SK-N-SH (cell line): Measurements from ENCODE around the gene TMPRSS6. TPM values are rescaled to one million over a fixed set of nuclear protein-coding genes. Genes with fewer than 3 reads are reported as not detected.
A peak's percentile ranks its signal among the peaks of the same experiment; 100 is the strongest.

ENCODE experiments used
- CTCF ChIA-PET: fragments of 300-600, 350-600 bp; formaldehyde crosslinking; extraction: SDS; loops from one replicate; lab custom pipeline; 2021; lab: Yijun Ruan, JAX
- POLR2A ChIA-PET: fragments of 350-600 bp; sonication (Branson Sonifier 250); formaldehyde crosslinking; extraction: SDS; loops from one replicate; lab custom pipeline; 2020; ENCODE audit warnings: antibody characterized with exemption, inconsistent platforms; lab: Yijun Ruan, JAX
- DNase-seq: peaks from one replicate; pipeline ENCODE4 v3.0.0; 2012
- H2AFZ ChIP-seq: fragments of 200-600 bp; sonication (generic); 2 replicates; pipeline ENCODE4 v1.8.1; 2016; ENCODE audit warnings: antibody characterized with exemption, mild to moderate bottlenecking, low read depth
- H3F3A ChIP-seq: fragments of 200-600 bp; sonication (generic); replicated peaks from 2 replicates; pipeline ENCODE3; 2016; ENCODE audit warnings: antibody characterized with exemption, mild to moderate bottlenecking; ENCODE audit not compliant: insufficient read depth
- H3K27ac ChIP-seq, 2 experiments: fragments of 200-500 bp in 1 of 2; fragments of 200-600 bp in 1 of 2; sonication (Bioruptor generic) in 1 of 2; sonication (generic), shearing (Covaris generic) in 1 of 2; 2 replicates each; pipeline versions ENCODE4 v1.5.1 to v1.6.1; 2014 to 2016; ENCODE audit warnings: low read depth in 2 of 2, inconsistent platforms in 1 of 2, low read length in 1 of 2, mild to moderate bottlenecking in 1 of 2, mixed read lengths in 1 of 2
- H3K27me3 ChIP-seq: fragments of 200-600 bp; sonication (generic), shearing (Covaris generic); 2 replicates; pipeline ENCODE4 v1.6.1; 2016; ENCODE audit warnings: mixed run types; ENCODE audit not compliant: insufficient read depth
- H3K36me3 ChIP-seq, 2 experiments: fragments of 200-500 bp in 1 of 2; fragments of 200-600 bp in 1 of 2; sonication (Bioruptor generic) in 1 of 2; sonication (generic) in 1 of 2; replicated peaks in 1 of 2; 2 replicates each; pipeline versions ENCODE3 to v1.5.1; 2014 to 2016; ENCODE audit warnings: low read length in 1 of 2, mild to moderate bottlenecking in 1 of 2; ENCODE audit not compliant: insufficient read depth in 2 of 2, control insufficient read depth in 1 of 2
- H3K4me1 ChIP-seq, 2 experiments: fragments of 200-500 bp in 1 of 2; fragments of 200-600 bp in 1 of 2; sonication (Bioruptor generic) in 1 of 2; sonication (generic), shearing (Covaris generic) in 1 of 2; 2 replicates each; pipeline versions ENCODE4 v1.5.1 to v1.6.1; 2014 to 2016; ENCODE audit warnings: low read depth in 1 of 2, low read length in 1 of 2, mixed run types in 1 of 2; ENCODE audit not compliant: insufficient read depth in 2 of 2, control insufficient read depth in 1 of 2
- H3K4me2 ChIP-seq: fragments of 200-600 bp; sonication (generic), shearing (Covaris generic); 2 replicates; pipeline ENCODE4 v1.6.1; 2017; ENCODE audit warnings: mixed run types
- H3K4me3 ChIP-seq, 2 experiments: fragments of 200-500 bp in 1 of 2; fragments of 200-600 bp in 1 of 2; sonication (Bioruptor generic) in 1 of 2; sonication (generic), shearing (Covaris generic) in 1 of 2; 2 replicates each; pipeline versions ENCODE4 v1.5.1 to v1.8.1; 2014 to 2016; ENCODE audit warnings: low read depth in 2 of 2, inconsistent platforms in 1 of 2, low read length in 1 of 2, mild to moderate bottlenecking in 1 of 2, mixed read lengths in 1 of 2, moderate library complexity in 1 of 2
- H3K79me2 ChIP-seq: fragments of 200-600 bp; sonication (generic); 2 replicates; pipeline ENCODE4 v1.8.1; 2017; ENCODE audit warnings: mild to moderate bottlenecking; ENCODE audit not compliant: insufficient read depth
- H3K9ac ChIP-seq: fragments of 200-600 bp; sonication (generic); 2 replicates; pipeline ENCODE4 v1.6.1; 2017; ENCODE audit warnings: mixed run types
- H3K9me2 ChIP-seq: fragments of 200-600 bp; sonication (generic); 2 replicates; pipeline ENCODE4 v1.6.1; 2017; ENCODE audit warnings: mixed run types
- H3K9me3 ChIP-seq: fragments of 200-600 bp; sonication (generic); 2 replicates; pipeline ENCODE4 v1.6.1; 2017; ENCODE audit warnings: mixed run types, mild to moderate bottlenecking, moderate library complexity
- H4K20me1 ChIP-seq: fragments of 200-600 bp; sonication (generic); 2 replicates; pipeline ENCODE4 v1.6.1; 2017; ENCODE audit warnings: mild to moderate bottlenecking, mixed run types; ENCODE audit not compliant: insufficient read depth
- ELF1 ChIP-seq: IDR thresholded peaks from 2 replicates; pipeline ENCODE4 v1.4.0; 2012
- EP300 ChIP-seq, 2 experiments: IDR thresholded peaks; 2 replicates each; pipeline versions ENCODE4 v1.4.0 to v1.6.1; 2012; ENCODE audit warnings: borderline replicate concordance in 1 of 2, low read depth in 1 of 2, low read length in 1 of 2
- EZH2phosphoT487 ChIP-seq: fragments of 200-600 bp; sonication (generic); IDR thresholded peaks from 2 replicates; pipeline ENCODE4 v1.6.1; 2017; ENCODE audit warnings: low read depth, mixed run types, mild to moderate bottlenecking, antibody characterized with exemption, moderate library complexity, borderline replicate concordance
- GABPA ChIP-seq: IDR thresholded peaks from 2 replicates; pipeline ENCODE4 v1.4.0; 2012; ENCODE audit warnings: low read depth, mild to moderate bottlenecking
- JUND ChIP-seq: IDR thresholded peaks from 2 replicates; pipeline ENCODE4 v1.4.0; 2012
- MEF2A ChIP-seq: IDR thresholded peaks from 2 replicates; pipeline ENCODE4 v1.4.0; 2012; ENCODE audit warnings: low read depth, borderline replicate concordance
- POLR2AphosphoS5 ChIP-seq: IDR thresholded peaks from 2 replicates; pipeline ENCODE4 v1.6.1; 2012; ENCODE audit warnings: low read depth, low read length
- RAD21 ChIP-seq: IDR thresholded peaks from 2 replicates; pipeline ENCODE4 v1.6.1; 2012; ENCODE audit warnings: mild to moderate bottlenecking, low read length
- RFX5 ChIP-seq: IDR thresholded peaks from 2 replicates; pipeline ENCODE4 v1.6.1; 2012; ENCODE audit warnings: mild to moderate bottlenecking, improper control_type of control experiment, low read length
- RXRA ChIP-seq: IDR thresholded peaks from 2 replicates; pipeline ENCODE4 v1.4.0; 2012; ENCODE audit warnings: low read depth, mild to moderate bottlenecking, borderline replicate concordance
- SIN3A ChIP-seq: IDR thresholded peaks from 2 replicates; pipeline ENCODE4 v1.6.1; 2012; ENCODE audit warnings: low read depth, mild to moderate bottlenecking, low read length, moderate library complexity, borderline replicate concordance
- SMC3 ChIP-seq: IDR thresholded peaks from 2 replicates; pipeline ENCODE4 v1.6.1; 2012; ENCODE audit warnings: low read depth, low read length, improper control_type of control experiment
- TAF1 ChIP-seq: IDR thresholded peaks from 2 replicates; pipeline ENCODE4 v1.6.1; 2012; ENCODE audit warnings: low read depth, mild to moderate bottlenecking, low read length, moderate library complexity, borderline replicate concordance
- TCF12 ChIP-seq: IDR thresholded peaks from 2 replicates; pipeline ENCODE4 v1.4.0; 2012
- WGBS: methylation state at CpG from one replicate; pipeline ENCODE4 v1.1.6; 2017; ENCODE audit warnings: low lambda C conversion rate; 5-methylcytosine and 5-hydroxymethylcytosine counted together
- polyA plus RNA-seq, 3 experiments: library from polyadenylated mRNA; depleted of rRNA; stranded (reverse); fragments of >200 nt; gene quantifications; 2 replicates each; pipeline ENCODE4 v1.2.3, GENCODE V29; 2012
- TF ChIP-seq, protein P1 (sequence below): fragments of 150-350 bp; IDR thresholded peaks from 2 replicates; pipeline ENCODE4 v1.6.1; 2016; ENCODE audit warnings: mild to moderate bottlenecking, low read depth, low read length
- TF ChIP-seq, protein P2 (sequence below): IDR thresholded peaks from 2 replicates; pipeline ENCODE4; 2012
- TF ChIP-seq, protein P3 (sequence below): IDR thresholded peaks from 2 replicates; pipeline ENCODE4 v1.4.0; 2012; ENCODE audit warnings: low read depth
- TF ChIP-seq, protein P4 (sequence below): fragments of 200-600 bp; sonication (generic); IDR thresholded peaks from 2 replicates; pipeline ENCODE4 v1.6.1; 2017; ENCODE audit warnings: antibody characterized with exemption, mild to moderate bottlenecking, moderate library complexity

Gene TMPRSS6
- polyA plus RNA-seq, 1 of the 3 experiments (the other 2 are of a cell fraction), result not detected

DNA sequence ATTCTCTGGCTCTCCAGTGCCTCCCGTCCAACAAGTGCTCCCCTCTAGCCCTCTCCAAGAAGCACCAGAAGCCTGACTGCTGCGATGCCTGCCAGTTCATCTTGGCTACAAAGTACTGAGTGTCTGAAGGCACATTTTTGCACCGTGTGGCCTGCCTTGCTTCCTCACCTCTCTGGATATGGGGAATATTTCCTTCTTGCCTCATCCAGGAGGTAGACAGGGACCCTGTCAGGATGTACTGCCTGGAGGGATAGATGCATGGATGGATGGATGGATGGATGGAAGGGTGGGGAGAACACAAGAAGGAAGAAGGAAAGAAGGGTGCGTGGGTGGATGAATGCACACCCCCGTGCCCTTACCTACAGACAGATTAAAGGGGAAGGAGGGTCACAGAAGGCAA lies 30.4 kb downstream of the TMPRSS6 start:
- Histone ChIP-seq H3K9me3 (no peaks in the 10 kb centered on the region), H3K4me2 (no peak overlapping the region), H3K27me3 (peaks cover 30% of the 10 kb centered on the region), H3K4me3 (no peak overlapping the region), H2AFZ (no peak overlapping the region), H3K9me2 (no peaks in the 10 kb centered on the region), H3K9ac (no peak overlapping the region), H4K20me1 (no peaks in the 10 kb centered on the region), H3F3A (no peaks in the 10 kb centered on the region), H3K36me3 (no peaks in the 10 kb centered on the region), H3K4me1 (no peaks in the 10 kb centered on the region), H3K79me2 (no peaks in the 10 kb centered on the region), H3K27ac (no peak overlapping the region)
- TF ChIP-seq MEF2A (no peak), EP300 (IDR thresholded peaks at IDR 0.05; ENCODE audit: borderline replicate concordance in 1 of 2, low read depth in 1 of 2, low read length in 1 of 2) (no peak), SMC3 (no peak), SIN3A (no peak), TCF12 (no peak), GABPA (no peak), RFX5 (no peak), RXRA (no peak), POLR2AphosphoS5 (no peak)
- TF ChIP-seq, protein P1, sequence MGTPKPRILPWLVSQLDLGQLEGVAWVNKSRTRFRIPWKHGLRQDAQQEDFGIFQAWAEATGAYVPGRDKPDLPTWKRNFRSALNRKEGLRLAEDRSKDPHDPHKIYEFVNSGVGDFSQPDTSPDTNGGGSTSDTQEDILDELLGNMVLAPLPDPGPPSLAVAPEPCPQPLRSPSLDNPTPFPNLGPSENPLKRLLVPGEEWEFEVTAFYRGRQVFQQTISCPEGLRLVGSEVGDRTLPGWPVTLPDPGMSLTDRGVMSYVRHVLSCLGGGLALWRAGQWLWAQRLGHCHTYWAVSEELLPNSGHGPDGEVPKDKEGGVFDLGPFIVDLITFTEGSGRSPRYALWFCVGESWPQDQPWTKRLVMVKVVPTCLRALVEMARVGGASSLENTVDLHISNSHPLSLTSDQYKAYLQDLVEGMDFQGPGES, result no peak
- TF ChIP-seq, protein P2, sequence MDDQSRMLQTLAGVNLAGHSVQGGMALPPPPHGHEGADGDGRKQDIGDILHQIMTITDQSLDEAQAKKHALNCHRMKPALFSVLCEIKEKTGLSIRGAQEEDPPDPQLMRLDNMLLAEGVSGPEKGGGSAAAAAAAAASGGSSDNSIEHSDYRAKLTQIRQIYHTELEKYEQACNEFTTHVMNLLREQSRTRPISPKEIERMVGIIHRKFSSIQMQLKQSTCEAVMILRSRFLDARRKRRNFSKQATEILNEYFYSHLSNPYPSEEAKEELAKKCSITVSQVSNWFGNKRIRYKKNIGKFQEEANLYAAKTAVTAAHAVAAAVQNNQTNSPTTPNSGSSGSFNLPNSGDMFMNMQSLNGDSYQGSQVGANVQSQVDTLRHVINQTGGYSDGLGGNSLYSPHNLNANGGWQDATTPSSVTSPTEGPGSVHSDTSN, result no peak
- POLR2A ChIA-PET, result no interaction called here
- 67% methylated on average over 5 of the region's 5 CpGs for WGBS
- DNase-seq, result no peak
- CTCF ChIA-PET, result interaction anchor here (0.8 to 1.3 kb wide), 2 partner anchors 47 to 119 kb away, joined by 3 to 4 read pairs; no protein-coding TSS in a partner anchor

DNA sequence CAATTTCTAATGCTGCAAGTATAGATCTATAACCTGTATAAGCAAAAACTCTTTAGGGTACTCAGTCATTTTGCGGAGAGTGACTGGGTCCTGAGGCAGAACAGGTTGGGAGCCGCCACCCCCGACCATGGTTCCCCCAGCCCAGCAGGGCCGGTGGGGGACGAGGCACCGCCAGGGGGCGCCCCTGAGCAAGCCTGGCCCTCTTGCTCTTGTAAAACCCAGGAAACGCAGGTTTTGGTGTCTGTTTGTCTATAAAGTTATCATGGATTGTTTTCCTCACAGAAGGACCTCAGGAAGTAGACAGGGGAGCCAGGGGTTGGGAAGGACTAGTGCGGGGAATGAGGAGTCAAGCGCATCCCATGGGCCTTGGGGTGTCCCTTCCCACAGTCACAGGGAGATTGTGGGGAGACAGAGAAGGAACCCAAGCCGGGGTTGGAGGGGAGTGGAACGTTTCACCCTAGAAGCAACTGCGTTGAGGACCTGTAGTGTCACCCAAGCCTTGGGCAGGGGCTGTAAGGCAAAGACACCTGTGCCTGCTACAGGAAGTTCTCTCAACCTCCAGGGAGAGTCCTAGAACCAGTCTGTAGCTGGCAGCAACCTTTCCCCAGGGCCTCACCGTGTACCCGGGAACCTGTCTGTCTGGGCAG lies 31.6 kb downstream of the TMPRSS6 start:
- H3K9ac ChIP-seq, result no peak overlapping the region
- H3K9me2 ChIP-seq, result no peaks in the 10 kb centered on the region
- DNase-seq, result peak; percentile 94
- H3K4me2 ChIP-seq, result no peak overlapping the region
- H4K20me1 ChIP-seq, result no peaks in the 10 kb centered on the region
- H3F3A ChIP-seq, result no peaks in the 10 kb centered on the region
- CTCF ChIA-PET, result interaction anchor here (0.5 to 1.0 kb wide), 9 partner anchors 9 to 122 kb away, joined by 3 to 7 read pairs (median 3); partner anchors contain the start of gene KCTD17
- no peaks in the 10 kb centered on the region for H3K79me2 ChIP-seq
- TF ChIP-seq JUND (no peak), RAD21 (peak; percentile 72), RFX5 (no peak), ELF1 (no peak), TCF12 (no peak), EZH2phosphoT487 (no peak), TAF1 (no peak), SMC3 (peak; percentile 81)
- TF ChIP-seq, protein P1, result no peak
- TF ChIP-seq, protein P3, sequence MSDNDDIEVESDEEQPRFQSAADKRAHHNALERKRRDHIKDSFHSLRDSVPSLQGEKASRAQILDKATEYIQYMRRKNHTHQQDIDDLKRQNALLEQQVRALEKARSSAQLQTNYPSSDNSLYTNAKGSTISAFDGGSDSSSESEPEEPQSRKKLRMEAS, result no peak
- TF ChIP-seq, protein P2, result no peak
- TF ChIP-seq, protein P4, sequence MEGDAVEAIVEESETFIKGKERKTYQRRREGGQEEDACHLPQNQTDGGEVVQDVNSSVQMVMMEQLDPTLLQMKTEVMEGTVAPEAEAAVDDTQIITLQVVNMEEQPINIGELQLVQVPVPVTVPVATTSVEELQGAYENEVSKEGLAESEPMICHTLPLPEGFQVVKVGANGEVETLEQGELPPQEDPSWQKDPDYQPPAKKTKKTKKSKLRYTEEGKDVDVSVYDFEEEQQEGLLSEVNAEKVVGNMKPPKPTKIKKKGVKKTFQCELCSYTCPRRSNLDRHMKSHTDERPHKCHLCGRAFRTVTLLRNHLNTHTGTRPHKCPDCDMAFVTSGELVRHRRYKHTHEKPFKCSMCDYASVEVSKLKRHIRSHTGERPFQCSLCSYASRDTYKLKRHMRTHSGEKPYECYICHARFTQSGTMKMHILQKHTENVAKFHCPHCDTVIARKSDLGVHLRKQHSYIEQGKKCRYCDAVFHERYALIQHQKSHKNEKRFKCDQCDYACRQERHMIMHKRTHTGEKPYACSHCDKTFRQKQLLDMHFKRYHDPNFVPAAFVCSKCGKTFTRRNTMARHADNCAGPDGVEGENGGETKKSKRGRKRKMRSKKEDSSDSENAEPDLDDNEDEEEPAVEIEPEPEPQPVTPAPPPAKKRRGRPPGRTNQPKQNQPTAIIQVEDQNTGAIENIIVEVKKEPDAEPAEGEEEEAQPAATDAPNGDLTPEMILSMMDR, result peak; percentile 97
- TF ChIP-seq, all 33 proteins: peak for 3
- Histone ChIP-seq H2AFZ (no peak overlapping the region), H3K27me3 (peaks cover 30% of the 10 kb centered on the region), H3K4me3 (peak overlapping the region in 1 of 2 experiments; percentile 32; a peak in 1 of 4 replicates), H3K27ac (no peak overlapping the region), H3K4me1 (no peaks in the 10 kb centered on the region), H3K9me3 (no peaks in the 10 kb centered on the region), H3K36me3 (no peaks in the 10 kb centered on the region)
- 23% methylated on average over 15 of the region's 15 CpGs for WGBS
- POLR2A ChIA-PET, result no interaction called here
